ENCODE results near the gene STRIP2.
"Not testable (repeated sequence)": the region's sequence is repeated elsewhere in the genome, so short reads cannot be mapped to it uniquely, and the experiment has no call there.

The STRIP2 gene, protein sequence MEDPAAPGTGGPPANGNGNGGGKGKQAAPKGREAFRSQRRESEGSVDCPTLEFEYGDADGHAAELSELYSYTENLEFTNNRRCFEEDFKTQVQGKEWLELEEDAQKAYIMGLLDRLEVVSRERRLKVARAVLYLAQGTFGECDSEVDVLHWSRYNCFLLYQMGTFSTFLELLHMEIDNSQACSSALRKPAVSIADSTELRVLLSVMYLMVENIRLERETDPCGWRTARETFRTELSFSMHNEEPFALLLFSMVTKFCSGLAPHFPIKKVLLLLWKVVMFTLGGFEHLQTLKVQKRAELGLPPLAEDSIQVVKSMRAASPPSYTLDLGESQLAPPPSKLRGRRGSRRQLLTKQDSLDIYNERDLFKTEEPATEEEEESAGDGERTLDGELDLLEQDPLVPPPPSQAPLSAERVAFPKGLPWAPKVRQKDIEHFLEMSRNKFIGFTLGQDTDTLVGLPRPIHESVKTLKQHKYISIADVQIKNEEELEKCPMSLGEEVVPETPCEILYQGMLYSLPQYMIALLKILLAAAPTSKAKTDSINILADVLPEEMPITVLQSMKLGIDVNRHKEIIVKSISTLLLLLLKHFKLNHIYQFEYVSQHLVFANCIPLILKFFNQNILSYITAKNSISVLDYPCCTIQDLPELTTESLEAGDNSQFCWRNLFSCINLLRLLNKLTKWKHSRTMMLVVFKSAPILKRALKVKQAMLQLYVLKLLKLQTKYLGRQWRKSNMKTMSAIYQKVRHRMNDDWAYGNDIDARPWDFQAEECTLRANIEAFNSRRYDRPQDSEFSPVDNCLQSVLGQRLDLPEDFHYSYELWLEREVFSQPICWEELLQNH

DNA sequence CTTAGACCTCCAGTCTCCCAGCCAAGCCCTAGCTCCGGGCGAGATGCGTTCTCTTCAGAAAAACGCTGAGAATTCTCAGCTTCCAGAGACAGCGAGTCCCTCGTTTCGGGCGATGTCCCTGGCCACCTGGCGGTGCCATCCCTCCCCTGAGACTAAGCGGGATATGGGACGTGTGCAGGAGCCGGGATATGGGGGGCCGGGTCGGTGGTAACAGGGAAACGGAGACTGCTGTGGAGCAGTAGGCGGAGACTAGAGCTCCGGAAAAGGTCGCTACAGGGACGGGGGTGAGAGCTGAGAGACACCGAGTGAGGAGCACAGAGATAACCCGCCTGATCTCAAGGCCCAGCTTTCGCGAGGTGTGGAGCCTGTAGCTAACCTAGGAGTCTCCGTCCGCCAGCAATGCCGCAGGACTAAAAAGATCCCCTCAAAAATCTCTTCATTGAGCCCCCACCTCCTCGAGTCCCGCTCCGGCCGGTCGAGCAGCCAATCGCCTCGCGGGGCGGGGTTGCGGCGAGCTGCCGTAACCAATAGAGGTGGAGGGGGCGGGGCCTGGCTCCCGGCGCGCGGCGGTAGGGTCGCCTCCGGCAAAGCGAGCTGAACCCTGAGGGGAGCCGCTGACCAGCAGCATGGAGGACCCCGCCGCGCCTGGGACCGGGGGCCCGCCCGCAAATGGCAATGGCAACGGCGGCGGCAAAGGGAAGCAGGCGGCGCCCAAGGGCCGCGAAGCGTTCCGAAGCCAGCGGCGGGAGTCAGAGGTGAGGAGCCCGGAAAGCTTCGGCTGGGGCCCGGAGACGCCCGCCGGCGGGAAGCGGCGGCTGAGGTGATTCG, at the start of gene STRIP2:
TSS of gene STRIP2 (plus strand) at position 586 of the 828 bp plus-strand sequence. CDS start at position 627, 41 bp downstream.
- DNase-seq = peak; percentile 88

GRCh38 chr7:129385116-129385515, 49.1 kb upstream of the STRIP2 start:
- DNase-seq = no peak

- no peak for DNase-seq
These were observed 48.6 kb upstream of the STRIP2 start for GRCh38 chr7:129385598-129385997.

DNA sequence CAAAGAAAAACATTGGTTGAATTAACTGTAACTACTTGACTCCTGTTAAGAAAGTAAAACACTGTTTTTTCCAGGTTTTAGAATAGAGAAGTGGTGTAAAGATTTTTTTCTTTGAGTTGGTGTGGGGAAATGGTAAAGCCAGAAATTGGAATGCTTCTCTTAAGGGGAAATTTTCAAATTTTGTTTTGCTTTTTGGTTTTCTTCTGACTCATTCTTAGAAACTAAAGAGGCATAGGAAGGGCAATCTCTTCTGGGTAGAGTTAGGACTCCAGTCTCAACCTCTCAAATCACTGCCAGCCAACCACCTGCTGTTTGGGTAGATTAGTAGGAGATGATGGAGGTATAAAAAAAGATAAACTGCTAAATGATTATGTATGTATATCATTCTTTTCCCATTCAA, 47.7 kb upstream of the STRIP2 start:
- no peak for DNase-seq

DNA sequence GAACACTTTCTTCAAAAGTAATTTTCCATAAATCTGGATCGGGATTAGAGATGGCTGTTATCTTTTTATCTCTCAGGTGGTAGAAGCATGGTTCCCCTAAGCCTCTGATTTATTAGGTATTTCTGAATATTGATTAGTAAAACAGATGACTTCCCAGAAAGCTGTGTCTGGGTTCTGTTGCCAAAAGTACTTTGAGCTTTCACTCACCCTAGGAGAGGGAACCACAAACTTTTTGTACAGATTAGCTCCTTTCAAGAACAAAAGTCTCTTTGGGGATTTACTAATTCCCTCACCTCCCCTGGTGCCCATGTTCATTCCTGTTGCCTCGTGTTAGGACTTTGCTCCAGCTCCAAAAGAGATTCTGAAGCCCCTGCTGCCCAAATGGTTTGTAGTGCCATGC, 46.7 kb upstream of the STRIP2 start:
- no peak for DNase-seq

DNA sequence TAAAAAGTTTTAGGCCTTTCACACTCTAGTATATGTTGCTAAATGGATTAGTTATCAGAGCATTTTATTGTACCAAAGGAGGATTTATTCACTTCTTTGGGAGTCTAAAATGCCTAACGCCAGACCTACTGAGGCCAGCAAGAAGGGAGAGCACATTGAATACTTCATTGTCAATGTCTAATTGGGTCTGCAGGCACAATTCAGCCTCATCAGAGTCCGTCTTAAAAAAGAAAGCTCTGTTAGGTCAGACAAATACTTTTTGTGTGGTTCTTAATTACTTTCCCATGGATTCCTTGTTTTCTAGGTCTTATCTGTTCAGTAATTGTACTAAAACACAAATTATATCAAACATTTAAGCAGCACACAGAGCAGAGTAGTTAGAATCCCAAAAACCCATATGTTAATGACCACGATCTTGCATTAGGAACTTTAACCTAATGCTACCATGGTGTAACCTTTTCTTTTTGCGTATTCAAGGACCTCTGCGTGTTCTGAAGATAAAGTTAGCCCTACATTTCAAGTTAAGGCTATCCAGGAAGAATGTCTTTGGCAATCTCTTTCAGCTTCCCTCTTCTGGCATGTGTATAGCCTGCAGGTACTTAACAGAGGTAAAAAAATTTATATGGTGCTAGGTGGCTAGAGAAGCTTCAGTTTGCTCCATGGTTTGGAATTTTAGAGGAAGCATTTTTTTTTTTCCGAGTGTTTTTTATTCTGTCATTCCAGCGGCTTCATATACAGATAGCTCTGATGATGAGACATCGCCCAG, 45.7 kb upstream of the STRIP2 start:
- DNase-seq = no peak

GRCh38 chr7:129389829-129390228, 44.4 kb upstream of the STRIP2 start:
- DNase-seq = no peak

DNA sequence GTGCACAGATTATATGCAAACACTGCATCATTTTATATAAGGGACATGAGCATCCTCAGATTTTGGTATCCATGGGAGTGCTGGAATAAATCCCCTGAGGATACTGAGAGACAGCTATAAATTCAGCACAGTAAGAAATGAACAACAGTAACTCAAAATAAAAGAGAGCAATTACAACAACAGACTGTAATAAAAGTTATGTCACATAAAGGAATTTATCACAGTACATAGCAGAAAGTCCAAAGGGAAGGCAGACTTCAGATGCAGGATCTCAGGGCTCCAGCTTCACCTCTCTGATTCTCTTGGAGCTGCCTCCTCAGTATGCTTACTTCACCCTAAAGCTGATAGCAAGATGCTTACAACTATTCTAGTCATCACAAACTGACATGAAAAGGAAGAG, 43.9 kb upstream of the STRIP2 start:
- no peak for DNase-seq

GRCh38 chr7:129391546-129392171, 42.6 kb upstream of the STRIP2 start:
- DNase-seq = no peak

GRCh38 chr7:129393255-129393654, 41.0 kb upstream of the STRIP2 start:
- no peak for DNase-seq

GRCh38 chr7:129394101-129394500, 40.1 kb upstream of the STRIP2 start:
- no peak for DNase-seq

DNA sequence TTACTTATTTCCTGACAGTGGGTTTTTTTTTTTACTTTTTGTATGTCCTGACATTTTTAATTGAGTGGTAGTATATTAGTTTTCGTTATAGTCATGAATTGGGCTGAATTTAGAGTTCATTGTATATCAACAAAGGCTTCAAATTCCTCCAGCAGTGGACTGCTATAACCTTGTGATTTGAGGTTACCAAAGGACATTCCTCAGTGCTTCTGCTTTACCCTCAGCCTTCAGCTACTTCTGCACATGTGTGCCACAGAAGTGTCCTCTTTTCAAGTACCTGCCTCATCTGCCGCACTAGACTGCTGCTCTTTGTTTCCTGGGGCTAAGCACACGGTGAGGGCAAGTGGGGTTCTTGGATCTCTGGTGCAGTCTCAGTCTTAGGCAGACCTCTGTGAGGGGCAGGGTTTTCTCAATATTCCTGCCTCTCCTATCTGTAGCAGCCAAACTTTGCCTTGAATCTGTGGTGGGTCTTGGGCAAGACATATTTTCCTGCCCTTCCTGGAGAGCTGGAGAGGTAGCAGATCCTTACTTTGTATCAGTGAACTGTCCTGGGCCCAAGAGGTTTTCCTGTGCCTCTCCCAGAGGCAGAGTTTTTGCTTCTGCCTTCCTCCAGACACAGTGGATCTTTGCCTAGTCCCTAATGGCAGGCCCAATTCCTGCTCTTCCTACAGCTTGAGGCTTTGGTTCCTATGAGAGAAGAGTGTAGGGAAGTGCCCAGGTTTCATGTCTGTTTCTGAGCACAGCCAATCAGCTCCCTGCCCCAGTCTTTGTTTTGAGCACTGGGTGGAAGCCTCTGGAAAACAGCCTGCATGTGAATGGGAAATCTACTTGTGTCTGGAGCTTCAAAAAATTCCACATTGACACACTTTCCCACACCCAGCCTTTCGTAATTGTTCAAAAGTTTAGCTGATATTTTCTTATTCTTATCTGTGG, 39.0 kb upstream of the STRIP2 start:
- DNase-seq = no peak

GRCh38 chr7:129401228-129401966, 32.8 kb upstream of the STRIP2 start:
- DNase-seq = no peak

GRCh38 chr7:129401967-129402860, 32.0 kb upstream of the STRIP2 start:
- DNase-seq = no peak

GRCh38 chr7:129405527-129405926, 28.7 kb upstream of the STRIP2 start:
- no peak for DNase-seq

DNA sequence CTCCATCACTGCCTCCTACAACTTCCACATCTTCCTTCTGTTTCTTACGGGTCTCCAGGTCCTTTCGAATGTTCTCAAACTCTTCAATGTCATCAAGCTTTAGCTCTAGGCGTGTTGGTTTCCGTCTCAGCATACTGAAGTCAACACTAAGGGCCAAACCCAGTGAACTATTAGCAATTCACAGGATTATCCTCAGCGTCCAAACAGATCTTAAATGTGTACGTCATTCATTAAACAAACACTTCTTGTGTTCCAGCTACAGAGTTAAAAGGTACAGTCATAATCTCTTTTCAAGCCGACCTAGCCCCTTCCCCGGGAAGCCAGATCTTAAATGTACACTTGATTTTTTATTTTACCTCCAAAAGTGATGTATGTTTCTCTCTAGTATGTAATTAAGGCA, 24.0 kb upstream of the STRIP2 start:
- DNase-seq = not testable (repeated sequence)

- DNase-seq = no peak
These were observed 21.7 kb upstream of the STRIP2 start for GRCh38 chr7:129412501-129412900.

GRCh38 chr7:129417073-129417472, 17.2 kb upstream of the STRIP2 start:
- DNase-seq = no peak

DNA sequence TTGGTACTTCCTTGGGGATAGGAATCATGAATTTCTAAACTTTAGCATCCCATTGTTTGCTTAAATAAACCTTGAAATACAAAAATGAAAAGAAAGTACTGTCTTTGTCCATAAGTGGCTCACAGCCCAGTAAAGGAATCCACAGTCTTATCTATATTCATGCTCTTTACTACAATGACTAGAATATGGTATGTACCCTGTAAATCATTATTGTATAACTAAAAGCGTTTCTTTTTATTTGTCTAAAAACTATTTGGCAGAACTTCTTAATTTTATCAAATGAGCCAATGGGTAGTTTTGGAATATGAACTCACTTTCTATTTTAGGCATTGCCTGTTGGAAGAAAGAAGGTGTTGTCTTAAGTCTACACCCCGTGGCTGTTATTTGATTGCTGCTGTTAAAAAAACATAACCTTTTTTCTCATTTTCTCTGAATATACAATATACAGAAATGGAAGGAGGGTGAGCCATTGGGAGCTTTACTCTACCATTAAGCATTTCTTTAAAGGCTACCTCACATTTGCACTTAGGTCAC, 12.4 kb upstream of the STRIP2 start:
- no peak for DNase-seq

All from activated CD4-positive, alpha-beta T cell treated with anti-CD3 and anti-CD28 coated beads for 4 hours (primary cell).